Stimulated activated CD4-positive, alpha-beta T cell treated with anti-CD3 and anti-CD28 coated beads, Interleukin-15, amount 100 ng/mL, for 48 hours (primary cell): Measurements from ENCODE around the gene CERS2.

Experiments
- DNase-seq, 2 donors: peaks; one replicate each; pipeline ENCODE4 v3.0.0-alpha.2; 2020; ENCODE audit warnings: low read depth in 2 of 2

CERS2 gene

GRCh38 chr1:150997949-150998348 is 23.3 kb upstream of the CERS2 start:
- no peak for DNase-seq

DNA sequence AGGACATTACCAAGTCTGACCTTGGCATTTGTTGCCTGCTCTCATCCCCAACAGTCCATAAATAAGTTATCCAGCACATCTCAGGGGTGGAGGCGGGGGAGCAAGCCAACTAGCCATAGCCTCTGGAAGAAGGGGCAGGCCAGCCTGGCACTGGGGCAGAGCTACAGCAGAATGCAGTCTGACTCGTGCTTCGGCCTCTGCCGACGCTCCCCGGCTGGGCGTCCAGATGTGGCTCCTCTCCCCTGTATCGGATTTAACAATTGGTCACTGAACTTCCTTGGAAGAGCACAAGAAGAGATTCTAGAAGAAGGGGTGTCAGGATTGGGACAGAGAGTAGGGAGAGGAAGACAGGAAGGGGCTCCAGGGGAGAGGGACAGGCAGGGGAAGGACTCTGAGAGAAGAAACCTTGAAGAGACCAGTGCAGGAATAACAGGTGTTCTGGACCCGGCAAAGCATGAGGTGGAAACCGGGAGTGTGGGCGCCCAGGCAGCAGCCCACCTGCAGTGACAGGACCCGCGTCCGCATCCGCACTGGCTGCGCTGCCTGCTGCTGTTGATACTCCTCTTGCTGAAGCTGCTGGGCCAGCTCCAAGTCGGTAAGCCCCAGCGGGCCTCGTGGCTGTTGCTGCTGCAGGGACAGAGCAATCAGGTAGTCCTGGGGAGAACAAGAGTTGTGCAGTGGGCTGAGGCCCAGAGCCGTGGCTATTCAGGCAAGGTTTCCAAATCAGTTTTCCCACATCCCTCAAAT is 22.7 kb upstream of the CERS2 start:
- DNase-seq: no peak

GRCh38 chr1:150995896-150996295 is 21.3 kb upstream of the CERS2 start:
- no peak for DNase-seq

DNA sequence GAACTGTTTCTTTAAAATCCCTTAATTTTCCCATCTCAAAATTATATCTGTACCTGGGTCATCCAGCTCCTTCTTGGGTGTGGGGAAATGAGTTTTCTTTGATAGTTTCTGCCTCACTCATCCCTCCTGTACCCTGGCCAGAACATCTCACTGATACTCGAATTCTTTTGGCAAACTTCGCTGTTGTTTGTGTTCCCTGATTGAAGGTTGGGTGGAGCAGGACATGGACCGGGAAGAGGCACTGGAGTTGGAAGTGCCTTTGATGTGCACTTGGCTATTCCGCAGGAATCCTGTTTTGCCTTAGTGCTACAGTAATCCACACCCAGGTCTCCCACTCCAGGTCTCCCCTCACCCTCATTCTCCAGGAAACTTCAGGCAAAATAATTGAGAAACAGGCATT is 20.8 kb upstream of the CERS2 start:
- DNase-seq: no peak

- DNase-seq: no peak
Observed at GRCh38 chr1:150994248-150994647, 19.6 kb upstream of the CERS2 start.

GRCh38 chr1:150992626-150993025 is 18.0 kb upstream of the CERS2 start:
- DNase-seq: no peak

DNA sequence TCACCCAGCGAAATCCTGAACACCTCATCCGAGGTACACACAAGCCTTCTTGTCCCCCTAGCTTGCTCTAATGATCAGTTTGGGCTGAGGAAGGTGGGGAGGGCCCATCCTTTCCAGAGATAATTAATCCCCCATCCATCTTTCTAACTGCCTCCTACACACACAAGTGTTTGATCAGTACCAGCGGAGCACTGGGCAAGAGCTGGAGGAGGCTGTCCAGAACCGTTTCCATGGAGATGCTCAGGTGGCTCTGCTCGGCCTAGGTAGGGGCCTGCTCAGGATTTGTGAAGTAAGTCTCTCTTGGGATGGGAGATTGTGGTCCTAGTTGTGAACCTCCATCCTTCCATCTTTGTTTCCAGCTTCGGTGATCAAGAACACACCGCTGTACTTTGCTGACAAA is 13.3 kb upstream of the CERS2 start:
- DNase-seq: no peak

DNA sequence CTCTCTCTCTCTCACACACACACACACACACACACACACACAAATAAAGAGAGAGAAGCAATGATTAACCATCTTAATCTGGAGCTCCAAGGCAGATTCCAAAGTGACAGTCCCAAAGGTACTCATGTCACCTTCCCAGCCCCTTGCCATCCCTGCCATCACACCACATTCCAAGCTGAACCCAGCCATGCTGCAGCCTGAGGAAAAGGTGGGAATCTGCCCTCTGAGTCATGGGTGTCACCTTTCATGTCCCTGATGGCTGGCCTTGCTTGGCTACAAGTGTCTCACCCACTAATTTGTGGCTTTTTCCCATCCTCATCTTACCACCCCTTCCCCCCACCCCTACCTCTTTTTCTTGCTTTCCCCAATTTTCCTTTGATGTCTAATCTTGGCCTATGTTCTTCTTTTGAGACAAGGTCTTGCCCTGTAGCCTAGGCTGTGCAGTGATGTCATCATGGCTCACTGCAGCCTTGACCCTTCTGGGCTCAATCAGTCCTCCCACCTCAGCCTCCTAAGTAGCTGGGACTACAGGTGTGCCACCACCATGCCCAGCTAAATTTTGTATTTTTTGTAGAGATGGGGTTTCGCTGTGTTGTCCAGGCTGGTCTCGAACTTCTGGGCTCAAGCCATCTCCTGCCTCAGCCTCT is 10.7 kb upstream of the CERS2 start:
- DNase-seq: no peak

DNA sequence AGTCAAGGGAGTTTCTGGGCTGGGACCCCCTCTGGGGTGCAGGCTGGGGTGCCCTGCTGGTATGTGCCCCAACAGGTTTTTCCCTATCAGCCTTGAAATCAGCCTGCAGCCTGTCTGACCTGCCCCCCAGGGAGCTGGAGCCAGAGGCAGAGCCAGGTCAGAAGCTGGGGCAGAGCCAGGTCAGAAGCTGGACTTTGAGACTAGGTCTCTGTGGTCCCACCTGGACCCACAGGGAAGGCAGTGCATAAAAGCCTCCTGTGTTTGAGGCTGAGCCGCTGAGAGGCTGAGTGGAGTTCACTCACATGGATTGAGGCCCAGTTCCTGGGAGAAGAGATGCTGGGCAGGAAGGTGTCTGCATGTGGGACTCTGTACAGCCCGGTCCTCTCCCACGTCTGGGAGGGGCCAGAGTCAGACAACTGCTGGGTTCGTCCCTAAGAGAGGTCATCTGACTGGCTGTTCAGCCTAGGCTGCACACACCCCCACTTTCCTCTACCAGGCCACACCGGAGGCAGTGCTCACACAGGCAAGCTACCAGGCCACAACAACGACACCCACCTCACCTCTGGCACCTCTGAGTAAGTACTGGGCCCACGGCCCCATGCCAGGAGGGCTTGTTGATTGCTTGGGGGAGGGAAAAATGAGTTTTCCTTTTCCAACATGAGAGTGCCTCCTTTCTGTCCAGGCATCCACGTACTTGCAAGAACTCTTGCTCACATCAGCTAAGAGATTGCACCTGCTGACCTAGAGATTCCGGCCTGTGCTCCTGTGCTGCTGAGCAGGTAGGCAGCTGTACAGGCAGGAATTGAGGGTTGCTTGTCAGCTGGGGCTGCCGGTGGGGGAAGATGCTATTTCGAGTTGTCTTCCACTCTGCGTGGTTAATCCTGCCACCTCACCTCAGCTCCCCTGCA is 7.4 kb upstream of the CERS2 start, which contains the start of gene ANXA9:
ANXA9 (plus strand) TSS at position 488 of the 908 bp plus-strand sequence. CDS start 814 bp downstream, outside the sequence.
- no peak for DNase-seq

DNA sequence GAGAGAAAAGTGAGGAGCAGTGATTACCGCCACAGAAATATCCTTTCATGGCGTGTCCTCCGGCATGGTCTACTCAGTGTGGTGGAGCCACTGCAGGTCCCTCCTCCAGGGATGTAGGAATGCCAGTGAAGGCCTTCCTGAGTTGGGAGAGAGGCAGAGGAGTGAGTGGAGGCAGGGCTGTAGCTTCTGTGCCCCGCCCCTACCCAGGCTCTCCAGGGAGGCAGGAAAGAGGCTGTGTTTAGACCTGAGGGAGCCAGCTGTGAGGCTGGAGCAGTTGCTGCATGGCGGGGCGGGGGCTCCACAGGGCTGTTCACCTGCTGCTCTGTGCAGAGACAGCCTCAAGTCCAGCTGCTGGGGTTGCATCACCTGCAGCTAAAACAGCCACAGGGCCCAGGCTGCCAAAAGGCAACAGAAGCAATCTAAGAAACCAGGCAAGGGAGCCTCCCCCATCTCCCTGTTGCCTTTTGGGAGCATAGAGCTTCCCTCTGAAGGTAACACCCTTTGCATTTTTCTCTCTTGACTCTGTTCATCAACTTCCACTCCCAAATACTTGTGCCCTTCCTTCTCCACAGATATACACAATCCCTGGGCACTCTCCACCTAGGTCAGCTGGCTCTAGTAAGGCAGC is 6.7 kb upstream of the CERS2 start:
- no peak for DNase-seq

GRCh38 chr1:150979092-150980056 is 4.7 kb upstream of the CERS2 start:
- DNase-seq: peak; percentile 75 to 84

DNA sequence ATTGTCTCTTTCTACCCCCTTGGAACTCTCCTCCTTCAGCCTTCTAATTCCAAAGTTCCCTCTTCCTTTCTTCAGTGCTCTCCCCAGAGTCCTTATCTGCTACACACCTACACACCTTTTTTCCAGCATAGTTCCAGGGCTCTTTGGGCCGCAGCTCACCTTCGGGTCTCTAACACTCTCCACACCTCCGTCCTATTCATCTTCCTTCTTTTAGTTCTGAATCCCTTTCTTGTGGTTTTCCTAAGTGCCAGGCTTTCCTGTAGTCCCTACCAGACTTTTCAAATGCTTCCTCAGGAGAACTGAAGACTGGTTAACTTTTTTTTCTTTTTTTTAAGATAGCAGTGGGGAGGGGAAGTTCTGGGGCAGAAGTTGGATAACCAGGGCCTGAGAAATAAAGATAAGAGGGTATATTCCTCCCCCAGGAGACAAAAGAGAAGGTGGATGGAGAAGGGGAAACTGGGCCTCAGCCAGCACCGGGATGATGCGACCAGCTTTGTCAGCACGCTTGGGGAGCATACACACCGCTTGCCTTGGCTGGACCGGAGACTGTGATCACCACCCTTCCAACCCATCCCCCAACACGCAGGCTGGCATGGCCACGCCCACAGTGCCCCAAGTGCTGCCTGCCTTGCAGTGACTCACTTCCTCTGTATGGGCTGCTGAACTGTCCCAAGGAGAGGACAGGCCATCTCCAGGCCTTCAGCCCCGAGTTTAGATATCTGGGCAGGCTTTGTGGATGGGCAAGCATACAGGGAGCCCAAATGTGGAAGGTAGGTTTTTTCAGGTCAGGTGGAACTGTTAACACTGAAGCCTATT is 2.5 kb upstream of the CERS2 start:
- DNase-seq: peak; percentile 60 to 71

DNA sequence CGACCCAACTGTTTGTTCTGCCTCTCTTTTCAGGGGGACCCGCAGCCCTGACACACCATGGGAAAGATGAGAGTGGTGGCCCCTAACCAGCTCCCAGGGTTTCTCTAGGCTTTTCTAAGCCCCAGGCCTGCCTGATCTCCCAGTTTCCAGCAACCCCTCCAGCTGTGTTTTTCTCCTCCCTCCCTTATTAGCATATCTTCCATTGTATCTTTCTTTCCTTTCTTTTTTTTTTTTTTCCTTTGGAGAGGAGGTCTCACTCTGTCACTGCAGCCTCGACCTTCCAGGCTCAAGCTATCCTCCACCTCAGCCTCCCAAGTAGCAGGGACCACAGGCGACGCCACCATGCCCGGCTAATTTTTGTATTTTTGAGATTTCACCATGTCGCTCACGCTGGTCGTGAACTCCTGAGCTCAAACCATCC is 1.8 kb upstream of the CERS2 start:
- DNase-seq: no peak

DNA sequence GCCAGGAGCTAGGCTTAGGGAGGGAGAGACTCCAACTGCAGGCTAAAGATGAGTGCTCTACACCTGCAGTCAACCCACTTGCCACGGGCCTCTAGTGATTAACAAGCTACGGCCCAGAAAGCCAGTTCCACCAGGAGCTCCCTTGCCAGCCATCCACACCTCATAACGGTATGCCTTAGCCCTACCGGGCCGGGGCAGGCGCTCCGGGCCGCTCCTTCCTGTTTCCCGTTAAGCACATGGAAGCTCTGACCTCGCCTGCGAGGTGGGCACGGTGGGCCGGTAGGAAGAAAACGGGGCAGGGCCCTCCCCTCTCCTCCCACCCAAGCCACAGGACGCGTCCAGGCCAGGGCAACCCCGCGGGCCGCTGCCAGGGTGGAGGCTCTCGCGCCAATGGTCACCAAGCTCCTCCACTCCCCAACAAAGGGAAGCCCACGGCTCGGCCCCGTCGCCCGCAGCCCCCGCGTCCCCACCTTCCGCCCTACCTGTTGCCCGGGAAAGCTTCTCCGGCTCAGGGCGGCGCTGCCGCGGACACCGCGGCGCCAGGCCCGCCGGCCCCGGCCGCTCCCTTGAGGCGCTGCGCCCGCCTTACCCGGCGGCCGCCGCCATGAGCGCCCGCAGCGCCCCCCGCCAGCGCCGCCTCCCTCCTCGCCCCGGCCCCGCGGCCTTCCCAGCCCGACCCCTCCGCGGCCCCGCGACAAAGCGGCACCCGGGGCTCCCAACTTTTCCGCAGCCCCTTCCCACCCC is 627 bp downstream of the CERS2 start:
- peak in 1 of 2 donors; percentile 11 for DNase-seq

DNA sequence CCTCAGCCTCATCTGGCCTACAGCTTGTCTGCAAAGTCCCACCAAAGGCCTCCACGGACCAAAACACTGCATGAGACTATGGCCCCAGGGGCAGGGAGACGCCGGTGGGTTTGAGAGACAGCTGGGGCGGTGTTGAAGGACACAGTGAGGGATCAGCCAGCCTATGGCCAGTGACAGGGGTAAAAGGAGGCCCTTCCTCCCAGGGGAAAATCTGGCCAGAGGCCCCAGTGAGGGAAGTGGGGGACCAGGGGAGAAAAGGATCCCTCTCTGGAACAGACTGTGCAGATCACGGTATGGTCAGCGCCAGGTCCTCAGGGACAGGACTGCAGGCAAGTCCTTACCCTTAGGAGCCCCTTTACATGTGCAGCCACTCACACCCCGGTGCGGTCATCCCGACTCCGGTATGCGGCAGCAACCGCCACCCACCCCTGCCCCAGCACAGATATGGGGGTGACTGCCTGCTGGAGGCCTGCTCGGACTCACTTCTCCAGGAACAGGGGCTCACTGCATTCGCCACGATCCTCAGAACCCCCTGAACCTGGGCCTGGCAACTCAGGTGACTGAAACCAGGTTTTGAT is 1.3 kb downstream of the CERS2 start:
- DNase-seq: peak in 1 of 2 donors; percentile 4

DNA sequence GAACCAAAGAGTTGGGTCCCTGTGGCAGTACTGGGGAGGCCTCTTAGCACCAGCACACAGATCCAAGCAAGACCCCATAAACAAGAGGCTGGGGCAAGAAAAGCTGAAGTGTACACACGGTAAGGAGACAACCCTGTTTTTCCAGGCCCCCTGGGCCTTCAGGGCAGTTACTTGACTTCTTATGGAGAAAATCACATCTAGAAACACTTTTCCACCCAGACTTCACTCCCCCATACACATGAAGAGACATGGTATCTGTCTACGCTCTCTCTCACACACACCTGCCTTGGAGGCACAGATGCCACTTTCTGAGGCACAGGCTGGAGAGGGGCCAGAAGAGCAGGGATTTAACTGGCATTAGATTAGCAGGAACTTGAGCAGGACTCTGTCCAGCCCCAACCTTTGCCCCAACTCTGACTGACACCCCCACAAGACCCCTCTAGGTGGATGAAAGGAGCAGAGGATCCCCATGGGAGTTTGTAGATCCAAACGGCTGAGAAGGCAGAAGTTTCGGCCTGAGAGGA is 2.2 kb downstream of the CERS2 start:
- no peak for DNase-seq

- no peak for DNase-seq
Observed at GRCh38 chr1:150971583-150972416, 2.8 kb downstream of the CERS2 start.
